HUES64 (cell line): ENCODE measurements around the gene PLEKHG5.
"Not testable (repeated sequence)": the region's sequence is repeated elsewhere in the genome, so short reads cannot be mapped to it uniquely, and the experiment has no call there.

Experiments
- H3K27ac ChIP-seq: 2 replicates; pipeline ENCODE4 v1.7.0; 2013; ENCODE audit warnings: low read depth, low read length, inconsistent platforms
- H3K27me3 ChIP-seq: 2 replicates; pipeline ENCODE4 v1.6.1; 2013; ENCODE audit warnings: mild to moderate bottlenecking, low read length; ENCODE audit not compliant: insufficient read depth
- H3K36me3 ChIP-seq: 2 replicates; pipeline ENCODE4 v1.6.1; 2013; ENCODE audit warnings: mild to moderate bottlenecking, low read length; ENCODE audit not compliant: insufficient read depth
- H3K4me1 ChIP-seq: 2 replicates; pipeline ENCODE4 v1.6.1; 2013; ENCODE audit warnings: mild to moderate bottlenecking, low read length, moderate library complexity; ENCODE audit not compliant: insufficient read depth
- H3K4me3 ChIP-seq: 2 replicates; pipeline ENCODE4 v1.5.1; 2013; ENCODE audit warnings: mild to moderate bottlenecking, low read length, moderate library complexity
- H3K9ac ChIP-seq: 2 replicates; pipeline ENCODE4 v1.6.1; 2013; ENCODE audit warnings: mild to moderate bottlenecking, low read depth, low read length
- H3K9me3 ChIP-seq: 2 replicates; pipeline ENCODE4 v1.6.1; 2013; ENCODE audit warnings: low read depth, low read length; ENCODE audit not compliant: insufficient read depth
- WGBS: fragments of 150-250, 120-280 bp; methylation state at CpG from one replicate; pipeline ENCODE4 v1.1.7; 2013; ENCODE audit warnings: missing lambda C conversion rate; 5-methylcytosine and 5-hydroxymethylcytosine counted together

Gene PLEKHG5

GRCh38 chr1:6447818-6448748, 43.4 kb downstream of the PLEKHG5 start:
- WGBS = 4% methylated on average over 68 of the region's 68 CpGs
- H3K4me3 ChIP-seq = peak overlapping the region; percentile 57
- H3K9me3 ChIP-seq = no peaks in the 10 kb centered on the region
- H3K27me3 ChIP-seq = peaks cover 51% of the 10 kb centered on the region
- no peak overlapping the region; the same call in 1 of the 2 replicates for H3K27ac ChIP-seq
- H3K36me3 ChIP-seq = no peaks in the 10 kb centered on the region
- H3K4me1 ChIP-seq = peaks cover 10% of the 10 kb centered on the region; the same call in 1 of the 2 replicates
- peak overlapping the region; percentile 43; the same call in 1 of the 2 replicates for H3K9ac ChIP-seq

GRCh38 chr1:6447016-6447817, 44.2 kb downstream of the PLEKHG5 start:
- Histone ChIP-seq H3K36me3 (no peaks in the 10 kb centered on the region), H3K9ac (peak overlapping the region; percentile 43), H3K4me3 (peak overlapping the region; percentile 57), H3K4me1 (peaks cover 10% of the 10 kb centered on the region; the same call in 1 of the 2 replicates), H3K27ac (peak overlapping the region; percentile 49; the same call in 1 of the 2 replicates), H3K9me3 (no peaks in the 10 kb centered on the region), H3K27me3 (peaks cover 42% of the 10 kb centered on the region)
- 2% methylated on average over 67 of the region's 67 CpGs for WGBS

- peaks cover 43% of the 10 kb centered on the region for H3K27me3 ChIP-seq
- peak overlapping the region; percentile 57 for H3K4me3 ChIP-seq
- peaks cover 10% of the 10 kb centered on the region; the same call in 1 of the 2 replicates for H3K4me1 ChIP-seq
- peak overlapping the region; percentile 43; the same call in 1 of the 2 replicates for H3K9ac ChIP-seq
- no peak overlapping the region for H3K27ac ChIP-seq
- no peaks in the 10 kb centered on the region for H3K9me3 ChIP-seq
- H3K36me3 ChIP-seq = no peaks in the 10 kb centered on the region
- WGBS = 60% methylated on average over 4 of the region's 4 CpGs
Observed at GRCh38 chr1:6446665-6447015, 44.8 kb downstream of the PLEKHG5 start.

- Histone ChIP-seq H3K4me1 (peaks cover 10% of the 10 kb centered on the region; the same call in 1 of the 2 replicates), H3K27me3 (peaks cover 47% of the 10 kb centered on the region)
- H3K9ac ChIP-seq, H3K9me3 ChIP-seq, H3K36me3 ChIP-seq, H3K4me3 ChIP-seq, H3K27ac ChIP-seq: not testable (repeated sequence)
- WGBS = 95% methylated on average over 3 of the region's 4 CpGs
Observed at GRCh38 chr1:6445929-6446328, 45.5 kb downstream of the PLEKHG5 start.

- Histone ChIP-seq H3K9ac (no peak overlapping the region), H3K9me3 (no peaks in the 10 kb centered on the region), H3K27me3 (peaks cover 51% of the 10 kb centered on the region), H3K27ac (no peak overlapping the region), H3K36me3 (no peaks in the 10 kb centered on the region), H3K4me1 (peaks cover 10% of the 10 kb centered on the region; the same call in 1 of the 2 replicates), H3K4me3 (no peak overlapping the region)
- 78% methylated on average over 15 of the region's 19 CpGs for WGBS
Observed at GRCh38 chr1:6445062-6445763, 46.3 kb downstream of the PLEKHG5 start.

- no peak overlapping the region for H3K27ac ChIP-seq
- WGBS = 94% methylated on average over 15 of the region's 15 CpGs
- no peaks in the 10 kb centered on the region for H3K9me3 ChIP-seq
- no peak overlapping the region for H3K4me3 ChIP-seq
- H3K4me1 ChIP-seq = 0 out of 2 replicates have a peak, but pooled peaks cover 4% of the 10 kb centered on the region
- H3K36me3 ChIP-seq = no peaks in the 10 kb centered on the region
- peaks cover 50% of the 10 kb centered on the region for H3K27me3 ChIP-seq
- no peak overlapping the region for H3K9ac ChIP-seq
Observed at GRCh38 chr1:6444377-6444776, 47.1 kb downstream of the PLEKHG5 start.

- WGBS = 92% methylated on average over 21 of the region's 21 CpGs
- no peak overlapping the region for H3K9ac ChIP-seq
- no peaks in the 10 kb centered on the region for H3K36me3 ChIP-seq
- no peaks in the 10 kb centered on the region for H3K4me1 ChIP-seq
- H3K4me3 ChIP-seq = no peak overlapping the region
- no peak overlapping the region for H3K27ac ChIP-seq
- no peaks in the 10 kb centered on the region for H3K9me3 ChIP-seq
- peaks cover 48% of the 10 kb centered on the region for H3K27me3 ChIP-seq
Observed at GRCh38 chr1:6443339-6444115, 47.9 kb downstream of the PLEKHG5 start.

GRCh38 chr1:6441586-6441985, 49.9 kb downstream of the PLEKHG5 start:
- WGBS = 75% methylated on average over 7 of the region's 7 CpGs
- H3K27me3 ChIP-seq = peaks cover 34% of the 10 kb centered on the region
- no peak overlapping the region for H3K27ac ChIP-seq
- H3K4me3 ChIP-seq = no peak overlapping the region
- no peaks in the 10 kb centered on the region for H3K9me3 ChIP-seq
- H3K9ac ChIP-seq = no peak overlapping the region
- H3K36me3 ChIP-seq = no peaks in the 10 kb centered on the region
- no peaks in the 10 kb centered on the region for H3K4me1 ChIP-seq

- Histone ChIP-seq H3K27ac (no peak overlapping the region), H3K9ac (no peak overlapping the region; the same call in 1 of the 2 replicates), H3K27me3 (peaks cover 31% of the 10 kb centered on the region), H3K9me3 (no peaks in the 10 kb centered on the region), H3K4me1 (no peaks in the 10 kb centered on the region), H3K36me3 (no peaks in the 10 kb centered on the region), H3K4me3 (peak overlapping the region; percentile 60)
- 10% methylated on average over 90 of the region's 101 CpGs for WGBS
Observed at GRCh38 chr1:6440198-6441126, 51.0 kb downstream of the PLEKHG5 start.
